Suppressor macrophage (primary cell): ENCODE measurements around the gene USP4.
"Not testable (repeated sequence)": the region's sequence is repeated elsewhere in the genome, so short reads cannot be mapped to it uniquely, and the experiment has no call there.

ENCODE experiments used
- DNase-seq, 4 experiments: peaks; one replicate each; pipeline ENCODE4 v3.0.0-alpha.2; 2020 to 2022

The USP4 gene

GRCh38 chr3:49244581-49245205 lies 95.2 kb downstream of the USP4 start:
- DNase-seq = peak; percentile 82 to 89 (median 86)

GRCh38 chr3:49240091-49240490 lies 99.8 kb downstream of the USP4 start:
- not testable (repeated sequence) for DNase-seq

GRCh38 chr3:49238274-49239127 lies 101.4 kb downstream of the USP4 start:
- peak; percentile 88 to 99 (median 94) for DNase-seq

GRCh38 chr3:49237344-49237743 lies 102.5 kb downstream of the USP4 start:
- no peak for DNase-seq

- DNase-seq = no peak
Measured at GRCh38 chr3:49236226-49236625, 103.6 kb downstream of the USP4 start.

- not testable (repeated sequence) for DNase-seq
Measured at GRCh38 chr3:49228817-49229216, 111.0 kb downstream of the USP4 start.
